GM19372 (cell line): ENCODE measurements around the gene SLC17A5.
A peak's percentile ranks its signal among the peaks of the same experiment; 100 is the strongest.

Source experiments
- ATAC-seq: cut with Tn5 transposase; IDR thresholded peaks from one replicate; pipeline ENCODE4 v1.9.1; 2021; ENCODE audit warnings: mild to moderate bottlenecking, low read depth, moderate library complexity; ENCODE audit not compliant: unreplicated experiment

Gene SLC17A5

DNA sequence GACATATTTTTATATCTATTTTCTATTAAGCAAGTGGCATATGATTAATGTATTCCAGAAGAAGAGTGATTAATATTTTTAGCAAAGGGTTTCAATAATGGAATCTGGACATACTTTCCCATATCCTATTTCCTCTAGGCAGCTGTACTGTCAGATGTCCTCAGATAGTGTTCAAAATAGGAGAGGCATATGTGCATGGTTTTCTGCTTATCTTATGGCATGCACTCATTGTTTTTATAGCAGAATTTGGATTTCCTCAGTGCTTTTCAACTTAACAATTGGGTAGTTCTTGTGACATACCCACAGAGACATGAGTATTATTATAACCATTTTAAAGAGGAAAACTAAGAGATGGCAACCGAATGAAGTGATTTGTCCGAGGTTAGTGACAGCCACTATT, 12.6 kb upstream of the SLC17A5 start:
- no peak for ATAC-seq

- no peak for ATAC-seq
Measured at GRCh38 chr6:73665686-73666319, 12.0 kb upstream of the SLC17A5 start.

DNA sequence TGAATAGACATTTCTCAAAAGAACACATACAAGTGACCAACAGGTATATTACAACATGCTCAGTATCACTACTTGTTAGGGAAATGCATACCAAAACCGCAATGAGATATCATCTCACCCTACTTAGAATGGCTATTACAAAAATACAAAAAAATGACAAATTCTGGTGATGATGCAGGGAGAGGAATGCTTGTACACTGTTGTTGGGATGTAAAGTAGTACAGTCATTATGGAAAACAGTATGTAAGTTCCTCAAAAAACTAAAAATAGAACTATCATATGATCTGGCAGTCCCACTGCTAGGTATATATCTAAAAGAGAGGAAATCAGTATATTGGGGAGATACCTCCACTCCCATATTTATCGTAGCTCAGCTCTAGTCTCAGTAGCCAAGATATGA, 10.9 kb upstream of the SLC17A5 start:
- ATAC-seq: no peak

DNA sequence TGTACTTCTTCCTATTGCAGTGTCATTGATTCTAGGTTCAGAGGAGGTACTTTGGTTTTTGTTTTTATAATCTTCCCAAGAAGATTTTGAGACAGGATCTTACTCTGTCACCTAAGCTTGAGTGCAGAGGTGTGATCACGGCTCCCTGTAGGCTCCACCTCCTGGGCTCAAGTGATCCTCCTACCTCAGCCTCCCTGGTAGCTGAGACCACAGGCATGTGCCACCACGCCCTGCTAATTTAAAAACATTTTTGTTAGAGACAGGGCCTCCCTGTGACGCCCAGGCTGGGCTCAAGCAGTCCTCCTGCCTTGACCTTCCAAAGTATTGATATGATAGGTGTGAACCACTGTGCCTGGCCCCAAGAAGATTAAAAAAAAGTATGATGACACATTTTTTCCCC, 3.4 kb upstream of the SLC17A5 start:
- ATAC-seq: no peak

- ATAC-seq: no peak
Measured at GRCh38 chr6:73656531-73657145, 2.8 kb upstream of the SLC17A5 start.

DNA sequence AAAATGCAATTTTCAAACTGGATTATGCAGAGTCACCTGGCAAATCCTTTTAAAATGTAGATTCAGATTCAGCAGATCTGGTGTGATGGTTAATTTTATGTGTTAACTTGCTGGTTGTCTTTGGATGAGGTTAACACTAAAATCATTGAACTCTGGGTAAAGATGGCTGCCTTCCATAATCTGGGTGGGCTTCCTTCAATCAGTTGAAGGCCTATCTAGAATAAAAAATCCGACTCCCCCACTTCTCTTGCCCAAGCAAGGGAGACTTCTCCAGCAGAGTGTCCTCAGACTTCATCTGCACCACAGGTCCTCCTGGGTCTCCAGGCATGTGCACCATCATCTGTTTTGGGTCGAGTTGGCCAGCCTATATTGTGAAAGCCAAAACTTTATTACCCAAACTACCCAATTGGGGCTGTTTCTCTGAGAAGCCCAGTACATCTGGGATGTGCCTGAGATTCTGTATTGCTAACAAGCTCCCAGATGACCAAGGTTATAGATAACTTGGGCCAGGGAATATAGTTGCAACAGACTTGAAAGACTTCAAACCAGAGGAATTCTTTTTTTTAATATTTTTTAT, 1.6 kb upstream of the SLC17A5 start:
- no peak for ATAC-seq

DNA sequence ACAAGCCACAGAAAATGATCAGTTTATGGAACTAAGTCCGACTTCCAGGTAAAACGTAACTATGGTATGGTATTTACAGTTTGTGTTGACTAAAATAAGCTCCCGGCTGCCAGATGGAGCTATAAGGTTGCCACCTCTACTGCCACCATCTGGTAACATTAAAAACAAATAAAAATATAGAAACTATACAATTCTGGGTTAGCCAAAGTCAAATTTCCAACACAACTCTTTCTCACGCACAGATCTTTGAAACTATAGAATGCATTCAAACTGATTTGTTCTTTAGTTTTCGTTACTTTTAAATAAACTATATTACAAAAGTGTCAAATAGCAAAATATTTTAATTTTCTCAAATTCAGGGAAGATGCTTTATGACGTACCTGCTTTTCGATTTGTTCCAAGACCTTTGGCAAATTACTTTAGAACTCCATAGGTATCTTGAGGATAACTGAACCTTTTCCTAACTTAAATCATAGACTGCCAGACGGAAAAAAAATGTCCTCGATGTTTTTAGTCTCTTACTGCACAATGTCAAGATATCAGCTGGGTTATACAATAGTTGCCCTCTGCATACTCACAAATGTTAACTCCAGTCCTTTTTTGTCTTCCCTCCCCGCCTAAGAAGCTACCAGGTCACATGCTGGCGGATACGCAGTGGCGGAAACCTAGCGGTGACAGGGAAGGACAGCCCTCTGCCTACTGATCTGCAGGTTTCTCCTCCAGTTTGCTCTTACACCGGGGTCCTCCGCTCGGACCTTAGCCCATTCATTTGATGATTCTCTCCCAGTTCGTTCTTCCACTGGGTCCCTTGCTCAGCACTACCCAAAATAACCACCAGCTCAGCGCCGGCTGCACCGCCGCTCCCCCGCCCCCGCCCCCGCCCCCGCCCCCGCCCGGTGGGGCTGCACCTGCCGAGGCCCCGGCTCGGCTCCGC, 888 bp downstream of the SLC17A5 start:
- peak; percentile 38 for ATAC-seq

DNA sequence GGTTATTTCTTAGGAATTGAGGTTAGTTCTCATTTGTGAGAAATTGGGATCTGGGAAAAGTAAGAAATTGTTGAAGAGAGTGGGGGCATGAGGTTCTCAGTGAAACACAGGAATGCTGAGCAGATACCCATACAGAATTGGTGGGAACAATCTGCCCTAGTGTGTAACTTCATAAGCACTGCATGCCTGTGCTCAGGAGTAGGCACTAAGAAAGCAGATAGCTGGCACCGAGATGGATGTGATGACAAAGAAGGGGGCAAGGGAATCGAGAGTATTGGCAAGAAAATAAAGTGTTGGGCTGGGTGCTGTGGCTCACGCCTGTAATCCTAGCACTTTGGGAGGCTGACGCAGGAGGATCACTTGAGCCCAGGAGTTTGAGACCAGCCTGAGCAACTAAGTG, 4.0 kb downstream of the SLC17A5 start:
- no peak for ATAC-seq

DNA sequence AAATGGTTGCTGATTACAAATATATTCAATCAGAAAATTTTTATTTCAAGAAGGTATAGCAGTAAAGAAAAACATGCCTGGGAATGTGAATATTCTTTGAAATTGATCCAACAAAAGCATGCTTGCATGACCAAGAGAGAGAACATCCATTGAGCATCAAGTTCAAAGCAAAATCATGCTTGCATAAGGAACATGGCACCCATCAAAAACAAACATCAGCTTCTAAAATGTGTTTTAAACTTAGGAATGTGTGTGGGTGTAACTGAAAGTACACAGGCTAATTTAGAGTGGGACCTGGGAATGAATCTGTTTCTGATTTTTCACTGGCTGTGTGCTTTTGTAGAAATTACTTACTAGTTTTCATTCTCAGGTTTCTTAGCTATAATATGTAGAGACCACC, 5.6 kb downstream of the SLC17A5 start:
- no peak for ATAC-seq

GRCh38 chr6:73644941-73645591, 8.7 kb downstream of the SLC17A5 start:
- ATAC-seq: no peak

DNA sequence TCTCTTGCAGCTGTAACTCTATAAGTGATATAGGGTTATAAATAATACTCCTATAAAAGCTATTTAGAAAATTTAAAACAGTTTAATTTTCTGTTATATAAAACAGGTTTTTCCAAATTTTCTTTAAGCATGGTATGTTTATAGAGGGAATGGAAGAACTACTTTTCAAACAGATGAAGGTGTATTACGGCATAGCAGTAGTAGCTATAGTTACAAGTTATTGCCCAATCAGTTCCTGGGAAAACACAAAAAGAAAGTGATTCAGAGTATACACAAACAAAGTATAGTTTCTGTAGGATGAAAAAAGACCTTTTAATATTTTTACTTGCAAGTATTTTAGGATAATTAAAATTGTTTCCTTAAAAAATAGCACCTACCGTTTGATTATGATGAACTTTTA, 9.8 kb downstream of the SLC17A5 start:
- ATAC-seq: no peak

- no peak for ATAC-seq
Measured at GRCh38 chr6:73642530-73642929, 11.3 kb downstream of the SLC17A5 start.

GRCh38 chr6:73640179-73640750, 13.5 kb downstream of the SLC17A5 start:
- no peak for ATAC-seq

GRCh38 chr6:73639040-73639439, 14.8 kb downstream of the SLC17A5 start:
- no peak for ATAC-seq

DNA sequence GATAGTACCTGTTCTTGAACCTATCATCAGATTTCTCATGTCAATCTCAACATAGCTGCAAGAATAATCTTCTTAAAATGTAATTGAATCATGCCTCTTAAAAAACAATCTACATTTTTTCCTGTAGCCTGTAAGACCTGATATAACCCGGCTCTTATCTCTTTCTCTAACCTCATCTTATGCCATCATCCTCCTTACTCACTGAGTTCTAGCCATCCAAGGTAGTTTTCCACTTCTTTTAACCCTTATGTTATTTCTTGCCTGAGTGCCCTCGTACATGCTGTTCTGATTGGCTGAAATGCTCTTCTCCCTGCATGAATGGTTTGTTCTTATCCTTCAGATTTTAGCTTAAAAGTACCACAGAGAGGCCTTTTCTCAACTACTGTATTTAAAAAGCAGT, 16.4 kb downstream of the SLC17A5 start:
- ATAC-seq: no peak

- ATAC-seq: no peak
Measured at GRCh38 chr6:73636048-73636447, 17.7 kb downstream of the SLC17A5 start.

GRCh38 chr6:73632346-73632745, 21.4 kb downstream of the SLC17A5 start:
- ATAC-seq: no peak

DNA sequence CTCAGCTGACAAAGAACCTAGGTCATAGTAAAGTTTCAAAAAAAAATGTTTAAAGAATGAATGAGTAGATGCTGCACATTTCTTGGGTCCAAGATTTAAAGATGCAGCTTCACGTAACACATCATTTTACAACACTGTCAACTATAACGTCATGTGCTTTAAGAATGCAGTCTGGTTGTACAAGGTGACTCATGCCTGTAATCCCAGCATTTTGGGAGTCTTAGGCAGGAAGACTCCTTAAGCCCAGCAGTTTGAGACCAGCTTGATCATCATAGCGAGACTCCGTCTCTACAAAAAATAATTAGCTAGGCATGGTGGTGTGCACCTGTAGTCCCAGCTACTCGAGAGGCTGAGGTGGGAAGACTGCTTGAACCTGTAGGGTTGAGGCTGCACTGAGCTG, 21.9 kb downstream of the SLC17A5 start:
- no peak for ATAC-seq

- no peak for ATAC-seq
Measured at GRCh38 chr6:73630401-73630800, 23.4 kb downstream of the SLC17A5 start.

DNA sequence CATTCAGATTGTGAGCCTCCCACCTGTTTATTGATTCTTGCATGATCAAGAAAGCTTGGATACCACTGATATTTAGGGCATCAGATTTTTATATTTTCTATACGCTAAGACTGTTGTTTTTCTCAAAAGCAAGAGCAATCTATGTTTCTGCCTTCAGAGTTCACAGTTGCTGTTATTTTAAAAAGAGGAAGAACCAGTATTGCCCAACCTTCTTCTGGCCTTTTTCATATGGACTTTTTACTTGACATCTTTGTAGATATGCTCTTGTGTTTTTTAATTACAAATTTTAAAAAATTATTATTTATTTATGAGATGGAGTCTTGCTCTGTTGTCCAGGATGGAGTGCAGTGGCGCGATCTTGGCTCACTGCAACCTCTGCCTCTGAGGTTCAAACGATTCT, 28.9 kb downstream of the SLC17A5 start:
- no peak for ATAC-seq
